MM.1S (cell line): ENCODE data around the gene MEGF6.

Experiments used
- EZH2 ChIP-seq: fragments of 300-600 bp; sonication (generic); optimal IDR thresholded peaks from 2 replicates; pipeline ENCODE3; 2017; ENCODE audit warnings: low read depth, mild to moderate bottlenecking, antibody characterized with exemption, low read length, mixed read lengths
- TF ChIP-seq, protein P1 (sequence below): fragments of 300-600 bp; sonication (generic); IDR thresholded peaks from 2 replicates; pipeline ENCODE4 v1.5.1; 2016; ENCODE audit warnings: antibody characterized with exemption, low read length, mixed read lengths

DNA sequence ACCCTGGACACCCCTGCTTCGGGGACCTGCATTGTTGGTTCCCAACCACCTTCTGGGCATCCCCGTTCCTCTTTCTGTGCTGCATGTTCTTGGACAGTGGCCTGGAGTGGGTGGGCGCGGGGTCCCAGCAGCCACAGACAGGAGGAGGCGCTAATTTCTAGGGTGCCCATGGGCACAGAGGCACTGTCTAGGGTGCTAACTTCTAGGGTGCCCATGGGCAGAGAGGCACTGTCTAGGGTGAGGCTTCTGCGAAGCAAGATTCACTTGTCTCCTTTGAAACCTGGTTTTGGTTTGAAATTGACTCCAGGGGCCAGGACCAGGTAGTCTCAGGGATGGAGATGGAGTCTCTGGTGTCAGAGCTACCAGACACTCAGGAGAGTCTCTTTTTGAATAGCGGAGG, 815 bp upstream of the MEGF6 start:
- TF ChIP-seq, protein P1, sequence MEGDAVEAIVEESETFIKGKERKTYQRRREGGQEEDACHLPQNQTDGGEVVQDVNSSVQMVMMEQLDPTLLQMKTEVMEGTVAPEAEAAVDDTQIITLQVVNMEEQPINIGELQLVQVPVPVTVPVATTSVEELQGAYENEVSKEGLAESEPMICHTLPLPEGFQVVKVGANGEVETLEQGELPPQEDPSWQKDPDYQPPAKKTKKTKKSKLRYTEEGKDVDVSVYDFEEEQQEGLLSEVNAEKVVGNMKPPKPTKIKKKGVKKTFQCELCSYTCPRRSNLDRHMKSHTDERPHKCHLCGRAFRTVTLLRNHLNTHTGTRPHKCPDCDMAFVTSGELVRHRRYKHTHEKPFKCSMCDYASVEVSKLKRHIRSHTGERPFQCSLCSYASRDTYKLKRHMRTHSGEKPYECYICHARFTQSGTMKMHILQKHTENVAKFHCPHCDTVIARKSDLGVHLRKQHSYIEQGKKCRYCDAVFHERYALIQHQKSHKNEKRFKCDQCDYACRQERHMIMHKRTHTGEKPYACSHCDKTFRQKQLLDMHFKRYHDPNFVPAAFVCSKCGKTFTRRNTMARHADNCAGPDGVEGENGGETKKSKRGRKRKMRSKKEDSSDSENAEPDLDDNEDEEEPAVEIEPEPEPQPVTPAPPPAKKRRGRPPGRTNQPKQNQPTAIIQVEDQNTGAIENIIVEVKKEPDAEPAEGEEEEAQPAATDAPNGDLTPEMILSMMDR = no peak
- no peak for TF ChIP-seq EZH2
